CD4-positive, alpha-beta T cell treated with Interleukin-6 for 4 hours (primary cell): ENCODE data around the gene PPP4R3A.
A peak's percentile ranks its signal among the peaks of the same experiment; 100 is the strongest.
"Not testable (repeated sequence)": the region's sequence is repeated elsewhere in the genome, so short reads cannot be mapped to it uniquely, and the experiment has no call there.

ENCODE experiments used
- DNase-seq: peaks from one replicate; pipeline ENCODE4 v3.0.0-alpha.2; 2020; ENCODE audit warnings: mixed read lengths

PPP4R3A gene

DNA sequence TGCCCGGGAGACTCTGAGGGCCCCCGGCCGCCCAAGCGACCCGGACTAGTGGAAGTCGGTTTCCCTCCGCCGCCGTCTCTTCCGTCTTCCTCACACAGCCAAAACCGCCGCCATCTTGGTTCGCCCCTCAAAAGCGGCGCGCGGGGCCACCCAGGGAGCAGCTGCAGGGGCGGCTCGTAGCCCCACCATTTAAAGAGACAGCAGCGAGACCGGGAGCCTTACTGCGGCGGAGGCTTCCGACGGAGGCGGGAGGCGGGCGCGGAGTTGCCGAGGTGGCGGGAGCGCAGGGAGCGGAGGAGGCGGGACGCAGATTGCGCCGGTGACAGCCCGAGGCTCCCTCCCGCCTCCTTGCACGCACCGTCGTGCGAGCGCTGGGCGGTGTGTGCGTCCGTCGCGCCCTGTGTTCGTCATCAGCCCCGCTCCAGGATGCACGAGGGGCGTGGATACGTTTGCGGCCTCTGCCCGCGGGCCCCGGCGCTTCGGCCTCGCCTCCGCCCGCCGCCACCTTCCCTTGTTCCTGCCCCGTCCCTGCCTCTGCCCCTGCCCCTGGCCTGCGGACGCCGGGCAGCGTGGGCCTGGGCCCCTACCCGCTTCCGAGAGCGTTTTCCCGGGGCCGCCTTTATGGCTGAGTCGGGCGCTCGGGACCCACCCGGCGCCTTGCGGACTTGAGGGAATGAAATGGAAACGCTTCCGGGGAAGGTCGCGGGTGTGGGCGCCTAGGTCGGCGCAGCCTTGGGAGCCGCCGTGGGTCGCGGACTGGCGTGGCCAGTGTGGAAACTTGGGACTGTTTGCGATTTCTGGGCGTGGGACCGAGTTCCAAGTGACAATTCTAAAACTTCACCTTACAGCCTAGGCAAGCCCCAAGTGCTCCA is at the start of gene PPP4R3A:
TSS of gene PPP4R3A (minus strand) at position 140 of the 872 bp plus-strand sequence. CDS start 663 bp downstream, outside the sequence.
- peak; percentile 93 for DNase-seq

DNA sequence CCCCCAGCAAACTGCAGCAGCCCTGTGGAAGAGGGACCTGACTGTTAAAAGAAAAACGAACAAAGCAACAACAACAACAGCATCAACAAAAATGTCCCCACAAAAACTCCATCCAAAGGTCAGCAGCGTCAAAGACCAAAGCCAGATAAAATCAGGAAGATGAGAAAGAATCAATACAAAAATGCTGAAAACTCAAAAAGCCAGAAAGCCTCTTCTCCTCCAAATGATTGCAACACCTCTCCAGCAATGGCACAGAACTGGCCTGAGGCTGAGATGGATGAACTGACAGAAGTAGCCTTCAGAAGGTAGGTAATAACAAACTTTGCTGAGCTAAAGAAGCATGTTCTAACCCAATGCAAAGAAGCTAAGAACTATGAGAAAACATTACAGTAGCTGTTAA is 45.4 kb upstream of the PPP4R3A start:
- DNase-seq = no peak

DNA sequence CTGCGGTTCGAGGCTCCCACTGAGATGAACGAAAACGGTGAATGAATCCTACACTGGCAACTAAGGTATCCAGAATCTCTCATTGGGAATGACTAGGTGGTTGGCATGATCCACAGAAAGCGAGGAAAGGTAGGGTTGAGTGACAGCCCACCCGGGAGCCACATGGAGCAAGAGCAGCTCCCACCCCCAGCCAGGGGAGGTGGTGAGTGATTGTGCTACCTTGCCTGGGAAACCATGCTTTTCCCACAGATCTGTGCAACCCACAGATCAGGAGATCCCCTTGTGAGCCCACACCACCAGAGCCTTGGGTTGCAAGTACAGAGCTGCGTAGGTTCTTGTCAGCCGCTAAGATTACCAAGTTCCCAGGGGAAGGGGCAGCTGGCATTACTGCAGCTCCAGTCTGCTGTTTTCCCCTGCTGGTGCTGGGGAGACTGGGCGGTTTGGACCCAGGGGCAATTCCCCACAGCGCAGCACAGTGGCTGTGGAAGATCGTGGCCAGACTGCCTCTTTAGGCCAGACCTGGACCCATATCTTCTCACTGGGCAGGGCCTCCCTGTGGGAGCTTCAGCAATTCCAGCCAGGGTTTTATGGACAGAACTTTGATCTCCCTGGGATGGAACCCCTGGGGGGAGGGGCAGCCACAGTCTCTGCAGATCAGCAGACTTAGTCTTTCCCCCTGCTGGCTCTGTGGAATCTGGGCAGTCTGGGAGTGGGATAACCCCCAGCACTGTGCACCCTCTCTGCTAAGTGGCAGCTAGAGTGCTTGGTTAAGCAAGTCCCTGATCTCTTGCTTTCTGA is 44.6 kb upstream of the PPP4R3A start:
- no peak for DNase-seq

DNA sequence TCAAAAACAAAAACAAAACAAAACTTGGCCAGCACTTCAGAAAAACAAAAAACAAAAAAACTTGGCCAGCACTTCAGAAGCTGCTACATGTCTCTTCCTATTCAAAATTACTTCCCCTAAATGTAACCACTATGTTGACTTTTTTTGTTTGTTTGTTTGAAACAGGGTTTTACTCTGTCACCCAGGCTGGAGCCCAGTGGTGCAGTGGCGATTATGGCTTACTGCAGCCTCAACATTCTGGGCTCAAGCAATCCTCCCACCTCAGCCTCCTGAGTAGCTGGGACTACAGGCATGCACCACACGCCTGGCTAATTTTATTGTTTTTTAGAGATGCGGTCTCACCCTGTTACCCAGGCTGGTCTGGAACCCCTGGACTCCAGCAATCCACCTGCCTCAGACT is 38.0 kb upstream of the PPP4R3A start:
- DNase-seq = no peak

DNA sequence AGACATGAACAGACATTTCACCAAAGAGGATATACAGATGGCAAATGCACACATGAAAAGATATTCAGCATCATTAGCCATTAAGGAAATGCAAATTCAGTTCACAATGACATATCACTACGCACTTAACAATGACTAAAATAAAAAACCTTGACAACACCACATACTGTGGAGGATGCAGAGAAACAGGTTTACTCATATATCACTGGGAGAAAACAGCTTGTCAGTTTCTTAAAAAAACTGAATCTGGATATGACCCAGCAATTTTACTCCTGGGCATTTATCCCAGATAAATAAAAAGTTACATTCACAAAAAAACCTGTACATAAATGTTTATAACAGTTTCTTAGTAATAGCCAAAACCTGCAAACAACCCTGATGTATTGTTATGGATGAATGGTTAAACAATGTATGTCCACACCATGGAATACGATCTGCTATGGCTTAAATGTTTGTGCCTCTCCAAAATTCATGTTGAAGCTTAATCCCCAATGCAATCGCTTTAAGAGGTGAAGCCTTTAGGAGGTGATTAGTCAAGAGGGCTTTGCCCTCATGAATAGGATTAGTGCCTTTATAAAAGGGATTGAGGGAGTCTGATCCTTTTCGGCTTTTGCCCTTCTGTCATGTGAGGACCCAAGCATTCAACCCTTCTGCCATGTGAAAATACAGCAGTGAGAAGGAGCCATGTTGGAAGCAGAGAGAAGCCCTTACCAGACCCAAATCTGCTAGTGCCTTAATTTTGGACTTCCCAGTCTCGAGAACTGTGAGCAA is 36.0 kb upstream of the PPP4R3A start:
- no peak for DNase-seq

DNA sequence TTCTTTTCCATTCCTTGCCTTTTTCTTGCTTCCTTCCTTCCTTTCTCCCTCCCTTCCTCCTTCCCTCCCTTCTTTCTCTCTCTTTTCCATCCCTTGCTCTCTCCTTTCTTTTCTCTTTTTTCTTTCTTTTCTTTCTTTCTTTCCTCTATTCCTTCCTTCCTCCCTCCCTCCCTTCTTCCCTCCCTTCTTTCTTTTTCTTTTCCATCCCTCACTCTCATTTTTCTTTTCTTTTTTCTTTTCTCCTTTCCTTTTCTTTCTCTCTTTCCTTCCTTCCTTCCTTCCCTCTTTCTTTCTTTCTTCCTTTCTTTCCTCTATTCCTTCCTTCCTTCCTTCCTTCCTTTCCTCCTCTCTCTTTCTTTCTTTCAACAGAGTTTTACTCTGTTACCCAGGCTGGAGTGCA is 35.1 kb upstream of the PPP4R3A start:
- no peak for DNase-seq

DNA sequence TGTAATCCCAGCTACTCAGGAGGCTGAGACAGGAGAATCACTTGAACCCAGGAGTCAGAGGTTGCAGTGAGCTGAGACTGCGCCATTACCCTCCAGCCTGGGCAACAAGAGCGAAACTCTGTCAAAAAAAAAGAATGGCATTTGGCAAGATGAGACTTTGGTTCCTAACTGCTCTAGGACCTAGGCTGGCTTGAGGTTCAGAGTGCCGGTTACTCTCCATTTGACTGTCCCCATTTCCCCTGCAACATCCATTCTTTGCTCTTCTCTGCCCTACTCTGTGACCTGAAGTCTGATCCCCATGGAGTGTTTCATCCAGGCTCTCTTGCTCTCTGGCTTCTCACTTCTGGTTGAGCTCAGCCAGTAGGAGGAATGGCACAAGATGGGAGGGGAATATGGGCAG is 26.2 kb upstream of the PPP4R3A start:
- no peak for DNase-seq

DNA sequence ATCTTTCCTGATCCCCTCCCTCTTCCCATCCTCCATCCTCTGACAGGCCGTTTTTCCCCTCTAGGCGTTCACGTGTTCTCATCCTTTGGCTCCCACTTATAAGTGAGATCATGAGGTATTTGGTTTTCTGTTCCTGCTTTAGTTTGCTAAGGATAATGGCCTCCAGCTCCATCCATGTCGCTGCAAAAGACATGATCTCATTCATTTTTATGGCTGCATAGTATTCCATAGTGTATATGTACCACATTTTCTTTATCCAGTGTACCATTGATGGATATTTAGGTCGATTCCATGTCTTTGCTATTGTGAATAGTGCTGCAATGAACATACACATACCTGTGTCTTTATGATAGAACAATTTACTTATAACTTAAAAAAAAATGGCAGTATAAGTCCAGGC is 23.9 kb upstream of the PPP4R3A start:
- DNase-seq = not testable (repeated sequence)

DNA sequence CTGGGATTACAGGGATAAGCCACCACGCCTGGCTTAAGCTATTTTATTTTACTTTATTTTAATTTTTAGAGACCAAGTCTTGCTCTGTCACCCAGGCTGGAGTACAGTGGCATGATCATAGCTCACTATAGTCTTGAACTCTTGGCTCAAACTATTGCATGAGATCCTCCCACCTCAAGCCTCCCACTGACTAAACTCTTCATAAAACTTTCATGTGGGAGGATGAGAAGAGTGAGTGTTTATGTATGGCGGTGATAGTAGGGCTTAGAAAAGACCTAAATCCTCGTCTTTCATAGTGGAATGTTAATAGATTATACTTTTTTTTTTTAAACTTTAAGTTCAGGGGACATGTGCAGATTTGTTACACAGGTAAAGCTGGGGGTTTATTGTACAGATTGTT is 23.5 kb upstream of the PPP4R3A start:
- DNase-seq = no peak

DNA sequence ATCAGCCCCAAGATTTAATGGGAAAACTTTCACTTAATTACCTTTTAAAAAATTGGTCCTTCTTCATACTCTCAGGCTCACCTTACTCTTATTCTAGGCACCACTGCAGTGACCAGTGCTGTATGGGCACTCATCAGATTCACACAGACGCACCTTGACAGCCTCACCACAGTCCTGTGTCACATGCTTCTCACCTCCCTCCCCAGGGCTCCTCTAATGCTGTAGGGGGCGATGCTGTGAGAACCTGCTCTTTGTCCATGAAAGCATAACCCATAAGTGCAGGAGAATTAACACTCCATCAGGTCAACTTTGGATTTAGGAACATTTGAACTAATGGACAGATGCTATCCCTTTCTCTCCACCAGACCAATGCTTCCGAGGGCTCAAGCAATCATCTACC is 13.9 kb upstream of the PPP4R3A start:
- no peak for DNase-seq

DNA sequence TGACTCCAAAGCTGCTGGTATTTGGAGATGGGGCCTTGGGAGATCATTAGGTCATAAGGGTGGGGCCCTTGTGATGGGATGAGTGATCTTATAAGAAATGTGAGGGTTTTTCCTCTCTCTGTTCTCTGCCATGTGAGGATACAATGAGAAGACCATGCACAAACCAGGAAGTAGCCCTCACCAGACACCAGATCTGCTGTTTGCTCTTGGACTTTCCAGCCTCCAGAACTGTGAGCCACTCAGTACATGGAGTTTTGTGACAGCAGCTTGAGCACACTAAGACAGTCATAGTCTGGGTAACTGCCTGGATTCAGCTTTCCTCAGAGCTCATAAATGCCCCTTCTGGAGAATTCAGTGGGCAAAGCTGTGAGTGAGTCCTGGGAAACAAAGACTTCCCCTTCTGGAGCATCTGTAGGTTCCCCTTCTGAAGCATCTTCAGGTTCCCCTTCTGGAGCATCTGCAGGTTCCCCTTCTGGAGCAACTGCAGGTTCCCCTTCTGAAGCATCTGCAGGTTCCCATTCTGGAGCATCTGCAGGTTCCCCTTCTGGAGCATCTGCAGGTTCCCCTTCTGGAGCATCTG is 11.0 kb upstream of the PPP4R3A start:
- DNase-seq = no peak

DNA sequence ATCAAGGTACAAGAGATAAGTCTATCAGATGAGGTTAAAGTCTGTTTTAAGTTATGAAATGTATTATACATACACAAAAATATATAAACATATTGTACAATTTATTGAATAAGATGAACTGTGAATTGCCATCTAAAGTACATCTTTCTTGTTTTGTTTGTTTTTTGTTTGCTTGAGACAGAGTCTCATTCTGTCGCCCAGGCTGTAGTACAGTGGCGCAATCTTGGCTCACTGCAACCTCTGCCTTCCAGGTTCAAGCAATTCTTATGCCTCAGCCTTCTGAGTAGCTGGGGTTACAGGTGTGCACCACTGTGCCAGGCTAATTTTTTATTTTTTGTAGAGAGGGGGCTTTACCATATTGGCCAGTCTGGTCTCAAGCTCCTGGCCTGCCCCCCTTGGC is 10.0 kb upstream of the PPP4R3A start:
- no peak for DNase-seq

DNA sequence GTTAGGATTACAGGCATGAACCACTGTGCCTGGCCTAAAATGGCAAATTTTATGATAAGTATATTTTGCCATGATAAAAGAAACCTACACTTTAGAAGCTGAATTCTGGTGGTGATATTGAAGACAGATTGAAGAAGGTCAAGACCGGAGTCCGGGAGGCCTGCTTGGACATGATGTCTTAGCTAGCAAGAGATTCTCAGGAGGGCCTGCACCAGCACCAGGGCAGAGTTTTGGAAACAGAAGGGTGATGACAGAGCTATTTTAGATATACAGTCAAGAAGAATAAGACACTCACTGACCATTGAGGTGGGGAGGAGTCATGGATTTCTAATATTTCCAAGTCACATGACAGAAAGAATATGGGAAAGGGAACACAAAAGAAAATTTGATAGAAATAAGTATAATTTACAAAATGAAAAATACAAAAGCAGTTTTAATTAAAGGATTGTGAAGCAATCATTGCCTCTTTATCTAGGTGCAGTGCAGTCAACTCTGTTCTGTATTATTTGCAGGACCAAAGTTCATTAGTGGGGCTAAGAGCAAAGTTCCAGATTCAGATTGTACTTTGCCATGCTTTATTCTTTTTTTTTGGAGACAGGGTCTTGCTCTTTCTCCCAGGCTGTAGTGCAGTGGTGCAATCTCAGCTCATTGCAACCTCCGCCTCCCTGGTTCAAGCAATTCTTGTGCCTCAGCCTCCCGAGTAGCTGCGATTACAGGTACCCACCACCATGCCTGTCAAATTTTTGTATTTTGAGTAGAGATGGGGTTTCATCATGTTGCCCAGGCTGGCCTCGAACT is 9.3 kb upstream of the PPP4R3A start:
- no peak for DNase-seq

DNA sequence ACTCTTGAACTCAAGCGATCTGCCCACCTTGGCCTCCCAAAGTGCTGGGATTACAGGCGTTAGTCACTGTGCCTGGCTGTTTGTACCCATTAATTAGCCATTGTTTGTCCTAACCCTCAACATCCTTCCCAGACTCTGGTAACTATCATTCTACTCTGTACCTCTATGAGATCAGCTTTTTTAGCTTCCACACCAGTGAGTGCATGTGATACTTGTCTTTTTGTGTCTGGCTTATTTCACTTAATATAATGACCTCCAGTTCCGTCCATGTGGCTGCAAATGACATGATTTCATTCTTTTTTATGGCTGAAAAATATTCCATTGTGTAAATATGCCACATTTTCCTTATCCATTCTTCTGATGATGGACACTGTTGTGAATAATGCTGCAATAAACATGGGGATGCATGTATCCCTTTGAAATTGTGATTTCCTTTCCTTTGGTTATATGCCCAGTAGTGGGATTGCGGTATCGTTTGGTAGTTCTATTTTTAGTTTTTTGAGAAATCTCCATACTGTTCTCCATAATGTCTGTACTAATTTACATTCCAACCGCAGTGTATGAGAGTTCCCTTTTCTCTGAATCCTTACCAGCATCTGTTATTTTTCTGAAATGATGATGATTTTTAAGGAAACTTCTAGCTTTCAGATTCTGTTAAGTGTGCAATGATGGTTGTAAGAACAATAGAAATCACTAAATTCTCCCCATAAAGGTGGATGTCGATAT is 6.7 kb upstream of the PPP4R3A start:
- no peak for DNase-seq

DNA sequence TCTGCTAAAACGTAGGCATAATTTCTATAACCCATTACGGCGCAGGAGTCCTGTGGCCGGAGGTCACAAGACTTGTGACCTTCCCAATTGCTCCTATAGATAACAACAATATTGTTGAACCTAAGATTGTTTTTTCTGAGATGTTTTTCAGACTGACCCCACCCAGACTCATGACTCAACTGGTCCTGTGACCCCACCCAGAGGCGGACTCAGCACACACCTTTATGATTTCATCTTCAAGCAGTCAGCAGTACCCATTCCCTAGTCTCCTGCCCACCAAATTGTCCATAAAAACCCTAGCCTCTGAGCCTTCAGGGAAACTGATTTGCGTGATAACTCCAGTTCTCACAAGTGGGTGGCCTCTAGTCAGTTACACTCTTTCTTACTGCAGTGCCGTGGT is 5.9 kb upstream of the PPP4R3A start:
- no peak for DNase-seq

DNA sequence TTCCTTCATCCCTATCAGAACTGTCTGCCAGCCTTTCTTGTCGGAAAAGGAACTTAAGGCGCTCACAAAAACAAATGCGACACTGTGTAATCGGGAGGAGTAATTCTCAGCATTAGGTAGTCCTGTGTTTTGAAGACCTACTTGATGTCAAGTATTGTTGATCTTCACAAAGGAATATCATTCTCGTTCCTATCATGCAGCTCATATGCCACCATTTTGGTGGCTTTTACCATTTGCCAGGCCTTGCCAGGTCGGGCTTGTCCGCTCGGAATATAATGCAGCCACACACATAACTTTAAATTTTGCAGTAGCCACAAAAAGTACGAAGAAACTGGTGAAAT is 903 bp upstream of the PPP4R3A start:
- DNase-seq = no peak

DNA sequence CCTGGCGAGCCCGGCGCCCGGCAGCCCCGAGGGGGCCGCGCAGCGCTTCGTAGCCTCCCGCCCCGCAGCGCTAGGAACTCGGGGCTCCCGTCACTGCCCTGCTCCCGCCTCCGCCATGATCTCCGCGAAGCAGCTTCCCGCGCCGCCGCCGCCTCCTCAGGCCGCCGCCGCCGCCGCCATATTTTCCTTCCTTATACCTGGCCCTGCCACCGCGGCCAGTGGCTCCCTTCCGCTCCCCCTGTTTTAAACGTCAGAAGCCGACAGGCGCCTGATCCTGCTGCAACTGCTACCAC is 286 bp downstream of the PPP4R3A start:
- no peak for DNase-seq

DNA sequence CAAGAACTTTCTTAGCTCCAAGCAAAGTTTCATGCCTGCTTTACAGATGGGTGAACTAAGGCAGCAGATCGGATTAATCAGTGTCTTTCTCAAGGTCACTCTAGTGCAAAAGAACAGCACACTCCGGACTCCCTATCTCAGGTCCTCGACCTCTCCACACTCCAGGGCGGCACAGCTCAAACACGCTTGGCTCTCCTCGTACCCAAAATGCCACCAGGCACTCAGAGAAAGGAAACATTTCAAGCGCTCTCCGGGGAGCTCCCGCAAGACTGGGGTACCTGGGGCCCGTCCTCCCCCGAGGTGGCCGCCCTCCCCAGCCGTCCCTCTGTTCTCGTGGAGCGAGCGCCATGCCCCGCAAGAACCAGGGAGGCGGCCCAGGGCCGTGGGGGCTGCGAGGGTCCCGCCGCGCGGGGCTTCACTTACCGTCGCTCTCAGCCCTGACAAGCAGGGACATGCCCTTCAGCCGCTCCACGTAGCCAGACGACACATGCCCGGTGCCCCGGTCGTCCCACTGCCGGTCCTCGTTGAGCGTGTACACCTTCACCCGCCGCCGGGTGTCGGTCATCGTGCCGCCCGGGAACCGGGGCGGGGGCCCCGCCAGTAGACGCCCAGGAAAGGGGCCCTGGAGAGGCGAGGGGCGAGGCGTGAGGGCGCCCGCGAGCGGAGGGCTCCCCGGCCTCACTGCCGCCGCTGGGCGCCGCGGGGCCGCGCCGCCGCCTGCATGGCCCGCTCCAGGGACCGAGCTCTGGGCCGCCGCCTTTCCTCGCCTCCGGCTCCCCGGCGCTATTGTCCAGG is 830 bp downstream of the PPP4R3A start:
- DNase-seq = peak; percentile 42

DNA sequence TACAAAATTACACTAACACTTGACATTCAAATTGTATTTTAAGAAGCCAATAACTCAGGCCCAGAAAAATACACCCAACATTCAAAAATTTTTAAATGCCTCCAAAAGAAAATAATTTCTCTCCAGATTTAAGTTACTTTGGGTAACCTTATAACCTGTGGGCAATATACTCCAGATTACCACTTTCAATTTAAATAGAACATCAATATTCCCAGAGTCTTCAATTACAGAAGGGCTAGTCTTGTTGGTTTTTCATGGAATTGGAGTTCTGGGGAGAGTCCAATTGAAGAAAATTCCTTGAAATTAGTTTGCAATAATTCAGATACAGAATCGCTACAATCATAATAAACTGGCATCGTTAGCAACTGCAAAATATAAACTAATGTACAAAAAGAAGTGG is 2.0 kb downstream of the PPP4R3A start:
- no peak for DNase-seq

DNA sequence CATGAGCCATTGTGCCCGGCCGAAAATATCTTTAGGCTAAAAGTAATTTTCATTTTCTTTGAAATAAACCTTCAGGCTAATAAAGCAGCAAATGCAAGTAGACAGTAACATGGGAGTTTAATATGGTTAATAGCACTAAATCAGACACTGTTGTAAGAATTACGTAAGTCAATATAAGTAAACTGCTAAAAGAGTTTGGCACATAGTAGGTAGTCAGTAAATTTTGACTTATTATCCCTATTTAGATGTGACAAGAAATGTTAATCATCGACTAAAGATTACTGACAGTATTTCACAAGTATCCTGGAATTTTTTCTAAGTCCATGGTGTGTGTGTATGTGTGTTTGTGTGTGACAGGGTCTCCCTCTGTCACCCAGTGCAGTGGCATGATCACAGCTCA is 3.9 kb downstream of the PPP4R3A start:
- no peak for DNase-seq

DNA sequence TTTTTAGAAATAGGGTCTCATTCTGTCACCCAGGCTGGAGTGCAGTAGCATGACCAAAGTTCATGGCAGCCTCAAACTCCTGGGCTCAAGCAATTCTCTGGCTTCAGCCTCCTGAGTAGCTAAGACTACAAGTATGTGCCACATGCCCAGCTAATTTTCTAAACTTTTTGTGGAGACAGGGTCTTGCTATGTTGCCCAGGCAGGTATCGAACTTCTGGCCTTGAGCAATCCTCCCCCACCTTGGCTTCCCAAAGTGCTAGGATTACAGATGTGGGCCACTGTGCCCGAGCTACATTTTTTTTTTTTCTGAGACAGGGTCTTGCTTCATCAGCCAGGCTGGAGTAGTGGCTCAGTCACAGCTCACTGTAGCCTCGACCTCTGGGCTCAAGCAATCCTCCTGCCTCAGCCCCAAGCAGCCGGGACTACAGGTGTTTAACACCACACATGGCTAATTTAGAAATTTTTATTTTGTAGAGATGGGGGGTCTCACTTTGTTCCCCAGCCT is 7.1 kb downstream of the PPP4R3A start:
- DNase-seq = no peak
